ENCODE results near the gene PCID2.

The PCID2 gene

GRCh38 chr13:113229161-113229560 is 20.7 kb upstream of the PCID2 start:
- H3K4me3 ChIP-seq (ENCODE audit: low read depth, low read length), result no peak overlapping the region
- TF ChIP-seq CTCF (IDR thresholded peaks at IDR 0.05; ENCODE audit: borderline replicate concordance, insufficient read depth, low read depth, low read length), result no peak

DNA sequence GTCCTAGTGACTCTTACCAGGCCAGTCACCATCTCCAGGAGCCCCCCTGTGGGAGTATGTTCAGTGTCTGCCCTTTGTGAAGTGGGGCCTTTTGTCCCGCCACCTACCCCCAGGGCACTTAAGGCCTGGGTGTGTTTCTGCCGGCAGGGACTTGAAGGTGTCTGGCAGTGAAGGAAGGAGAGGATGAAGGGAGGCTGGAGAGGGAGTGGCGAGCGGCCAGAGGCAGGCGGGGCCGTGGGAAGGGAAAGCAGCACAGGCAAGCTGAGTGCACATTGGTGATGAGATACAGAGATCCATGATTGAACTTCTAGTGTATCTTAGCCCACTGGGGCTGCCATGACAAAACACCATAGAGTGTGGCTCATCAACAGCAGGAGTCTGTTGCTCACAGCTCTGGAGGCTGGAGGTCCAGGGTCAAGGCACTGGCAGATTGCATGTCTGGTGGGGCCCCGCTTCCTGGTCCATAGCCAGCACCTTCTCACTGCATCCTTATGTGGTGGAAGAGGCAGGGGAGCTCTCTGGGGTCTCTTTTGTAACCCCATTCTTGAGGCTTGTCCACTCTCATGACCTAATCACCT is 18.5 kb upstream of the PCID2 start:
- TF ChIP-seq CTCF (IDR thresholded peaks at IDR 0.05; ENCODE audit: borderline replicate concordance, insufficient read depth, low read depth, low read length), result no peak
- no peak overlapping the region for H3K4me3 ChIP-seq (ENCODE audit: low read depth, low read length)

- TF ChIP-seq CTCF (IDR thresholded peaks at IDR 0.05; ENCODE audit: borderline replicate concordance, insufficient read depth, low read depth, low read length), result no peak
- H3K4me3 ChIP-seq (ENCODE audit: low read depth, low read length), result no peak overlapping the region
Observed at GRCh38 chr13:113225515-113225914, 17.0 kb upstream of the PCID2 start.

DNA sequence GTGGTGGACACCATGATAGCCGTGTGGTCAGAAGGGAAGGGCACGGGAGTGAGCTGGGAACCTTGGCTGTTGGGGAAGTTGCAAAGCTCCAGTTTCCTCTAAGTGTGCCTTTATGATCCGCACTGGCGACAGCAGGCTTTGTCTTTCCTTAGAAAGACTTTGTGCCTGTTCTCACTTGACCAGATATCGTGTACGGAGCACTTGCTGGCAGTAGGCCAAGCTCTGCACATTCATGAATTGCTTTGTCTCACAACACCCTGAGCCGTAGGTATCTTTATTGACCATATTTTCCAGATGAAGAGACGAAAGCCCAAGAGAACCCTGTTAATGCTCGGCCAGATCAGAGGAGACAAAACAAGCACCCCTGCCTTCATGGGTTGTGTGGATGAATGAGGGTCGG is 16.0 kb upstream of the PCID2 start:
- H3K4me3 ChIP-seq (ENCODE audit: low read depth, low read length), result no peak overlapping the region
- TF ChIP-seq CTCF (IDR thresholded peaks at IDR 0.05; ENCODE audit: borderline replicate concordance, insufficient read depth, low read depth, low read length), result no peak

- no peak for TF ChIP-seq CTCF (IDR thresholded peaks at IDR 0.05; ENCODE audit: borderline replicate concordance, insufficient read depth, low read depth, low read length)
- H3K4me3 ChIP-seq (ENCODE audit: low read depth, low read length), result no peak overlapping the region
Observed at GRCh38 chr13:113223070-113223469, 14.6 kb upstream of the PCID2 start.

DNA sequence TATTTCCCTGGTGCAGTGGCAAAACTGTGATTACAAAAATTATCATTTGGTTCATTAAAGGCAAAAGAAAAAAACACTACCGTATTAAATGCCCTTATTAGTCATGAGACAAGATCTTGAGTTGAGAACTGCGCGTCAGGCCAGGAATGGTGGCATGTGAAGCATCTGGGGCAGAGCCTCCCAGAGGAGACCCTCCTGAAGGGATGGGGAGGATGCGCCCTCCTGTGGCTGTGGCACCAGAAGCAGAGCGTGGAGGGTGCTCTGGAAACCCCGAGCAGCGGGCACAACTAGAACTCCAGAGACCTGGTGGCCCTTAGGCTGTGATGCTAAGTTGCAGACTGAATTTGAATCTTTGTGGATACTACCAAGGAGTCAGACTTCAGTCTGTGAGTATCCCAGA is 12.4 kb upstream of the PCID2 start:
- no peak overlapping the region for H3K4me3 ChIP-seq (ENCODE audit: low read depth, low read length)
- no peak for TF ChIP-seq CTCF (IDR thresholded peaks at IDR 0.05; ENCODE audit: borderline replicate concordance, insufficient read depth, low read depth, low read length)

DNA sequence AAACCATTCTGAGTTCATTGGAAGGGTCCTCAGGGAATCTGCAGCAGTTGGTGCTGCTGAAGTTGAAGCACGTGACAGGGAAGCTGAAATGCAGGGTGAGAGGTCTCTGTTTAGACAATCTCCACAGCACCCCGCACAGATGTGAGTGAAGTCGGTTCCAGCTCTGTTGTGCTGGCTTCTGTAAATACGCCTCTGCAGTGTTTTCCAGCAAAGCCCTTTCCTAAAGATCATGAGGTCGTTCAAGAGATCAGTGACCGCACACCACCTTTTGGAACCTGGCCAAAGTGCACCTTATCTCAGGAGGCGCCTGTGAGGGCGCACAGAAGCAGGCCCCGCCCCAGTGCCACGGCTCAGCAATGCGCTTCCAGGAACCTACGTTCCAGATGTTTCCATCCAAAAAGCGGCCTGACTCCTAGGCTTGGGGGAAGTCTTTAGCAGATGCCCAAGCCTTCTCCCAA is 11.7 kb upstream of the PCID2 start:
- no peak for TF ChIP-seq CTCF (IDR thresholded peaks at IDR 0.05; ENCODE audit: borderline replicate concordance, insufficient read depth, low read depth, low read length)
- no peak overlapping the region for H3K4me3 ChIP-seq (ENCODE audit: low read depth, low read length)

Data from GM12875 (cell line).